GM12873 (cell line): Measurements from ENCODE around the gene TPM1.

Experiments
- TF ChIP-seq, protein P1 (sequence below): IDR thresholded peaks from 2 replicates; pipeline ENCODE4 v1.5.1; 2012; ENCODE audit warnings: low read depth, mild to moderate bottlenecking, moderate library complexity, low read length, control low read depth; ENCODE audit not compliant: insufficient read depth; ENCODE audit errors: missing control alignments

Gene TPM1

DNA sequence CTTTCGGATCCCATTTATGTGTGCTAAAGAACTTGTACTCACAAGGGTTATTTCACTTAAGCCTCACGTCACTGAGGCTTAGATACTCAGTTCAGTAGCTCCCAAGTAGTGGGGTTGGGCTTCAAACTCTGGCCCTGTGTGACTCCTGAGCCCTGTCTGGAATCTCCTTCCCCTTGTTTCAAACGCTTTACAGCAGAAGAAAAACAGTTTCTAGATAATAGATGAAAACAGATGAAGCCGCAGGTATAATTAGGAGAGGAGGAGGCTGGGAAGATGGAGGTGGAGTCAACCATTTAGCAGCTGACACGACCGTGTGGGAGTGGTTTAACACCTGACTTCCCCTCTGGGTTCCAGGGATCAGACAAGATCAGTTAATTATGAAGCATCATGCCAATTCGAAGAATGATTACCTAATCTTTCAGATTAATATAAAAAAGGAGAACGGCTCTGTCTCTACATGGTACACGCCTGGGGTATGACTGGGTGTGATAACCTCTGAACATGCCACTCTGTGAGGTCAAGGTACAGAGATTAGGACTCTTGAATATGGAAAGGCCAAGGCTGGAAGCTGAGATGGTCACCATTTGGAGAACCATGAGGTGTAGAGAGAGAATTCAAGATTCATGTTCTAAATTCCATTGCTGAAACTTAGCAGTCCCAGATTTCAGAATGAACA lies 31.1 kb downstream of the TPM1 start:
- TF ChIP-seq, protein P1, sequence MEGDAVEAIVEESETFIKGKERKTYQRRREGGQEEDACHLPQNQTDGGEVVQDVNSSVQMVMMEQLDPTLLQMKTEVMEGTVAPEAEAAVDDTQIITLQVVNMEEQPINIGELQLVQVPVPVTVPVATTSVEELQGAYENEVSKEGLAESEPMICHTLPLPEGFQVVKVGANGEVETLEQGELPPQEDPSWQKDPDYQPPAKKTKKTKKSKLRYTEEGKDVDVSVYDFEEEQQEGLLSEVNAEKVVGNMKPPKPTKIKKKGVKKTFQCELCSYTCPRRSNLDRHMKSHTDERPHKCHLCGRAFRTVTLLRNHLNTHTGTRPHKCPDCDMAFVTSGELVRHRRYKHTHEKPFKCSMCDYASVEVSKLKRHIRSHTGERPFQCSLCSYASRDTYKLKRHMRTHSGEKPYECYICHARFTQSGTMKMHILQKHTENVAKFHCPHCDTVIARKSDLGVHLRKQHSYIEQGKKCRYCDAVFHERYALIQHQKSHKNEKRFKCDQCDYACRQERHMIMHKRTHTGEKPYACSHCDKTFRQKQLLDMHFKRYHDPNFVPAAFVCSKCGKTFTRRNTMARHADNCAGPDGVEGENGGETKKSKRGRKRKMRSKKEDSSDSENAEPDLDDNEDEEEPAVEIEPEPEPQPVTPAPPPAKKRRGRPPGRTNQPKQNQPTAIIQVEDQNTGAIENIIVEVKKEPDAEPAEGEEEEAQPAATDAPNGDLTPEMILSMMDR, result no peak

DNA sequence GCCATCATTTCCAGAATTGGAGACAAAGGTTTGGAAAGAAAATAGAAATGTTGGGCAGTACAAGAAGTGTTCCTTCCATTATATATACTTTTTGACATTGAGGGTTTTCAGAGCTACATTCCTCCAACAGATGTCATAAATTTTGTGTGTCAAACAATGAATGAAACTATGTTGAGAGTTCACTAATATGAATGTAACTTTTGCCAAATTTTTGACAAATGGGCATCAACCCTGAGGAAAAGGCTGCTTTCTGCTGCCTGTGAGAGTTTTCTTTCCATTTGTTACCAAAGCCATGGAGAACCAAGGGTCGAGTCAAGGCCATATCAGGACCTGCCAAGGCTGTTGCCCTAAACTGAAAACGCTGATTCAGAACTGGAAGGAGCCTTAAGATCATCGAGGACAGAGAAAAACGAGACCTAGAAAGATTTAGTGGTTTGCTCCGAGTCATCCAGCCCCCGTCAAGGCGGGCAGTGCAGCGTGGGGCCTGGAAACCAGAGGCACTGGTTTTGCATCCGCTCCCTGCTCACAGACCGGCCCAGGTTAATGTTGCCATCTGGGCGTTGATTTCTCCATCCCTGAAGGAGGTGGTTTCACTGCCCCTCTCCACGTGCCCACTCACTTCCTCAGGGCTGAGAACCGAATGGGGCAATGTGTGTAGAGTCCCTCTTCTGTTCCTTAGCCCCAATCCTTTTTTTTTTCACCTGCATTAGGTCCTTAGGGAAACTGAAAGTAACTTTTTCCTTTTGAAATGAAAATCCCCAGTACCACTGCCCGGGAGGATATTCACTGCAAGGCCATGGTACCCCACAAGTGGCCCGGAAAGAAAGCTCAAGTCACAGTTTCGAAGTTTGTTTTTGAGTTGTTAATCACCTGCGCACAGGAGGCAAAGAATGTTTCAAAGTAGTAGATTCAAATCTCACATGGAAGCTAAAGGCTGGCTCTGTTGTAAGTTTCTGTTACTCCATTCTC lies 32.8 kb downstream of the TPM1 start:
- TF ChIP-seq, protein P1, result no peak

DNA sequence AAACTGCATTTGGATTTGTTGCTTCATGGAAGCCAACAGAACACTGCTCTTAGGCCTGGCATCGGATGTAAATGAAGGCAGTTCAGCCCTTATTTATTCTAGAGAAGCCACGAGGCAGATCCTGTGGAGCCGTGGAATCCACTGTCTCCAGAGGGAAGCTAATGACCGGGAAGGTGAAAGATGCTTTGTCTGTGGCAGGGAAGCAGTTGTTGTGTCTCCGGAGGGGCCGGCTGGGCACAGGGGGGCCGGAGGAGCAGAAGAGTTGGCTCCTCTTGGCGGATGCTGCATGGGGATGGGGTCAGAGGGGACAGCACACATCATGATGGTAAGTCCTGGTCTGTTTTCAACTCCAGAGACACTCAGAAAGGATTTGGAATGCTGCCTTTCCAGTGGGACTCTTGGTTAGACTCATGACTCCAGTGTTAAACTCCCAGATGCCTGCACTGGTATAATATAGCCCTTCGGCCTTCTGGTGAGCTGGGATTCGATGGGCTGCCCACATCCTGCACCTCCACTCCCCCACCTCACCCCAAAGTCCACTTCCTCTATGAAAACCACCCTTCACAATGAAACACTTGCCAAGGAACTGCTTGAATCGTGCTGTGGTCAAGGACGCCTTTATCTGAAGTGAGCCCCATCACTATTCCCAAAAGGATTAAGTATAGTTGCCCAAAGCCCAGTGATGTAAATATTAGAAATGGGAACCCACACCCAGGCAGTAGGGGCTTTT lies 33.6 kb downstream of the TPM1 start:
- TF ChIP-seq, protein P1, result no peak

DNA sequence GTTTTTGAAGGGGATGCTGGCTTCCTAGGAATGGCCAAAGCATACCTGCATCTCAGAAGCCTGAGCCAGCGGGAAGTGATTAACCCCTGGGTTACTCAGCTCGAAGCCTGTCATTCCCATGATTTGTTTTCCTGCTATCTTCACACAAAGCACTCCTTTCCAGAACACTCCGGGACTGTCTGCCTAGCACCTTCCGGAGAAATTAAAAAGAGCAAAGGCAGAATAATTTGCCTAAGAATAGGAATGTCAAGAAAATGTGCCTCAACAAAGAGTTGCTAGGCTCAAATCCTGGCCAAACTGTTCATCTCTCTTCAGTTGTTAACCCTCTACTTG lies 34.1 kb downstream of the TPM1 start:
- TF ChIP-seq, protein P1, result no peak

DNA sequence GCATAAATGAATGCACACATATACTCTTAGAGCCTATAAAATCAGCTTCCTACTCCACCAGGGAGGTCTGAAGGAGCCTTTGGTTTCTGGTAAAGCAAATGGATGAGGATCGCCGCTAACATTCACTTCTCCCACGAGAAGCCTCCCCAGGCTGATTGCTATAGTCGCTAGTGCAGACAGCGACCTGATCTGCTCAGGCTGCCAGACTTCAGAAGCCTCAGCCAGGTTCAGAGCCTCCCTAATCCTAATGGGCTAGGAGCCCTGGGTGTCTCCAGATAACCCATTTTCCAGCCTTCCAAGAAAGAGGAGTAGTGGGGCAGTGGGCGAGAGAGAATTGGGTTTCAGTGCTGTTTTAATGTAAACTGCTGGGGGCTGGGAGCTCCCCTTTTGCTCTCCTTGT lies 35.4 kb downstream of the TPM1 start:
- TF ChIP-seq, protein P1, result no peak

DNA sequence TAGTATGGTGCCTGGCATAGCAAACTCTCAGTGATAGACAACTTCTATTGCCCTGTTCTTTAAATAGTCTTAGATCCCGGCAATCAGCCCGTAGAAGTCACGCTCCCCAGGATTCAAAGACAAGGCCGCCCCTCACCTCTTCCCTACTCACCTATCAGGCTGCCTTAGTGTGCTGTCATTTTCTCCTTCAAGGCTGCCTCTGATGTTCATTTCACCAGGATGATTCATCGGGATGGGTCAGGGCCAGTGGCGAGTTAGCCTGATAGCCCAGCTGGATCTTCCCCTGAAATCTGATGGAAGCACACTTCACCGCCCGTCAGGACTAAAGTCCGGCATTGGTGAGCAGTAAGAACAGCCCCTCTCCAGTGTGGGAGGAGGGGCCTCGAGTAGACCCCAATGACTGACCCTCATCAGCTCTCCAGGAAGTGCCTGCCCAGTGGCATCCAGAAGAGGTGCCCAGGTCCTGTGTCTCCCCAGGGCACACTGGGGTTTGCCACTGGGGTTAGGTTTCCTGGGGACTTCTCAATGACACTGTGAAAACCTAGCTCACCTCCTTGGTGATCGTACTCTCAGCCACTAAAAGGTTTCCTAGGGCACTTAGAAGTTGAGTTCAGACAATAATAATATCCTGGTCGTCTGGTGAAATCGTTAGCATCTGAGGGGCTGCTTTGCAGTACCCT lies 37.5 kb downstream of the TPM1 start:
- TF ChIP-seq, protein P1, result no peak
